IMR-90 (cell line): ENCODE results near the gene CEP135. TPM values are rescaled to one million over a fixed set of nuclear protein-coding genes. Genes with fewer than 3 reads are reported as not detected.

ENCODE experiments used
- ATAC-seq: fragments of 200-7000 bp; cut with Tn5 transposase; 2 replicates; pipeline ENCODE4 v1.9.1; 2020; ENCODE audit warnings: low read depth, mild to moderate bottlenecking, moderate library complexity
- BruUV-seq: library from RNA; stranded (reverse); fragments of 400-500 nt; replicated peaks from 2 replicates; lab custom pipeline; 2021; lab: Mats Ljungman, UMichigan
- CTCF ChIA-PET: fragments of 300-600 bp; formaldehyde crosslinking; extraction: SDS; loops from one replicate; lab custom pipeline; 2021; ENCODE audit warnings: antibody characterized with exemption; lab: Yijun Ruan, JAX
- POLR2A ChIA-PET: fragments of 300-600 bp; sonication (Branson Sonifier 250); formaldehyde crosslinking; loops from one replicate; lab custom pipeline; 2022; ENCODE audit warnings: antibody characterized with exemption; ENCODE audit not compliant: unreplicated experiment; lab: Charles Lee
- DNase-seq: peaks from one replicate; pipeline ENCODE4 v3.0.0; 2013
- H2AFZ ChIP-seq: replicated peaks from 2 replicates; pipeline ENCODE3; 2013; ENCODE audit warnings: low read length, mild to moderate bottlenecking; ENCODE audit not compliant: poor library complexity
- H2AK5ac ChIP-seq: 2 replicates; pipeline ENCODE4 v1.6.1; 2013; ENCODE audit warnings: low read depth, low read length, inconsistent platforms
- H2AK9ac ChIP-seq: replicated peaks from 2 replicates; pipeline ENCODE3; 2013; ENCODE audit warnings: mild to moderate bottlenecking, low read depth, low read length, moderate library complexity; ENCODE audit not compliant: poor library complexity
- H2BK120ac ChIP-seq: 2 replicates; pipeline ENCODE4 v1.6.1; 2013; ENCODE audit warnings: low read depth, low read length, inconsistent platforms
- H2BK15ac ChIP-seq: 3 replicates; pipeline ENCODE4 v1.6.1; 2013; ENCODE audit warnings: low read depth, low read length, inconsistent platforms
- H2BK20ac ChIP-seq: 2 replicates; pipeline ENCODE4 v1.6.1; 2013; ENCODE audit warnings: low read depth, mild to moderate bottlenecking, inconsistent platforms, low read length, moderate library complexity
- H2BK5ac ChIP-seq: 2 replicates; pipeline ENCODE4 v1.6.1; 2013; ENCODE audit warnings: mild to moderate bottlenecking, low read depth, low read length, inconsistent platforms; ENCODE audit not compliant: poor library complexity, severe bottlenecking
- H3K14ac ChIP-seq: replicated peaks from 2 replicates; pipeline ENCODE4 v1.6.1; 2013; ENCODE audit warnings: low read depth, low read length, inconsistent platforms
- H3K18ac ChIP-seq: 2 replicates; pipeline ENCODE4 v1.6.1; 2013; ENCODE audit warnings: low read depth, low read length, control low read depth
- H3K23ac ChIP-seq: 2 replicates; pipeline ENCODE4 v1.6.1; 2013; ENCODE audit warnings: low read depth, low read length, inconsistent platforms
- H3K27ac ChIP-seq: 2 replicates; pipeline ENCODE4 v1.5.1; 2013; ENCODE audit warnings: mild to moderate bottlenecking, control low read depth, low read length; ENCODE audit not compliant: insufficient read depth
- H3K27me3 ChIP-seq: 2 replicates; pipeline ENCODE4 v1.6.1; 2013; ENCODE audit warnings: low read length; ENCODE audit not compliant: control insufficient read depth, insufficient read depth
- H3K36me3 ChIP-seq: 2 replicates; pipeline ENCODE4 v1.6.1; 2013; ENCODE audit warnings: low read length, mixed read lengths; ENCODE audit not compliant: control insufficient read depth, insufficient read depth
- H3K4ac ChIP-seq: 2 replicates; pipeline ENCODE4 v1.6.1; 2013; ENCODE audit warnings: low read depth, low read length, inconsistent platforms
- H3K4me1 ChIP-seq: 2 replicates; pipeline ENCODE4 v1.6.1; 2013; ENCODE audit warnings: low read length, mixed read lengths; ENCODE audit not compliant: control insufficient read depth, insufficient read depth
- H3K4me2 ChIP-seq: 2 replicates; pipeline ENCODE4 v1.6.1; 2013; ENCODE audit warnings: low read depth, mild to moderate bottlenecking, control low read depth, low read length, moderate library complexity
- H3K4me3 ChIP-seq: 2 replicates; pipeline ENCODE4 v1.5.1; 2013; ENCODE audit warnings: low read depth, mild to moderate bottlenecking, control low read depth, low read length, moderate library complexity; ENCODE audit not compliant: insufficient read depth
- H3K56ac ChIP-seq: 2 replicates; pipeline ENCODE4 v1.6.1; 2013; ENCODE audit warnings: low read length, inconsistent platforms; ENCODE audit not compliant: insufficient read depth; ENCODE audit errors: extremely low read depth
- H3K79me1 ChIP-seq, 2 experiments: 2 replicates each; pipeline ENCODE4 v1.6.1; 2013; ENCODE audit warnings: low read length in 2 of 2, inconsistent platforms in 1 of 2, low read depth in 1 of 2
- H3K9ac ChIP-seq: 2 replicates; pipeline ENCODE4 v1.6.1; 2013; ENCODE audit warnings: low read depth, low read length, control low read depth
- H3K9me1 ChIP-seq: 2 replicates; pipeline ENCODE4 v1.6.1; 2013; ENCODE audit warnings: low read length, inconsistent platforms; ENCODE audit not compliant: insufficient read depth
- H3K9me3 ChIP-seq: 2 replicates; pipeline ENCODE4 v1.6.1; 2013; ENCODE audit warnings: low read length; ENCODE audit not compliant: control insufficient read depth, insufficient read depth
- H4K20me1 ChIP-seq: 2 replicates; pipeline ENCODE4 v1.6.1; 2013; ENCODE audit warnings: low read length, inconsistent platforms; ENCODE audit not compliant: insufficient read depth
- H4K5ac ChIP-seq: 2 replicates; pipeline ENCODE4 v1.6.1; 2013; ENCODE audit warnings: mild to moderate bottlenecking, low read depth, low read length, control low read depth
- H4K8ac ChIP-seq, 2 experiments: 2 replicates each; pipeline ENCODE4 v1.6.1; 2013; ENCODE audit warnings: low read depth in 2 of 2, low read length in 2 of 2, control low read depth in 1 of 2, inconsistent platforms in 1 of 2
- H4K91ac ChIP-seq: 2 replicates; pipeline ENCODE4 v1.6.1; 2013; ENCODE audit warnings: low read depth, low read length, inconsistent platforms; ENCODE audit not compliant: insufficient read depth
- BHLHE40 ChIP-seq: fragments of 150-350 bp; IDR thresholded peaks from 2 replicates; pipeline ENCODE4 v1.6.1; 2016; ENCODE audit warnings: mild to moderate bottlenecking, low read depth, low read length
- CHD1 ChIP-seq: IDR thresholded peaks from 2 replicates; pipeline ENCODE4 v1.6.1; 2012; ENCODE audit warnings: low read depth, low read length, improper control_type of control experiment
- FOS ChIP-seq: fragments of 150-350 bp; IDR thresholded peaks from 2 replicates; pipeline ENCODE4 v1.6.1; 2016; ENCODE audit warnings: low read depth, low read length
- MAFK ChIP-seq: IDR thresholded peaks from 2 replicates; pipeline ENCODE4 v1.6.1; 2012; ENCODE audit warnings: low read depth, low read length, improper control_type of control experiment
- RAD21 ChIP-seq: IDR thresholded peaks from 2 replicates; pipeline ENCODE4 v1.6.1; 2012; ENCODE audit warnings: low read length, improper control_type of control experiment
- RCOR1 ChIP-seq: IDR thresholded peaks from 2 replicates; pipeline ENCODE4 v1.6.1; 2012; ENCODE audit warnings: mild to moderate bottlenecking, low read length, improper control_type of control experiment; ENCODE audit not compliant: insufficient replicate concordance
- RFX5 ChIP-seq: IDR thresholded peaks from 2 replicates; pipeline ENCODE4 v1.8.0; 2012; ENCODE audit warnings: low read depth, mild to moderate bottlenecking, low read length, moderate library complexity
- SMC3 ChIP-seq: fragments of 150-350 bp; IDR thresholded peaks from 2 replicates; pipeline ENCODE4 v1.6.1; 2016; ENCODE audit warnings: low read depth, mild to moderate bottlenecking, antibody characterized with exemption, low read length, moderate library complexity
- USF2 ChIP-seq: fragments of 150-350 bp; IDR thresholded peaks from 2 replicates; pipeline ENCODE4 v1.6.1; 2017; ENCODE audit warnings: mild to moderate bottlenecking, antibody characterized with exemption, low read length, low read depth
- WGBS, 2 experiments: methylation state at CpG; one replicate each; pipeline versions ENCODE4 v1.1.5 to v1.1.7; 2013; ENCODE audit warnings: missing lambda C conversion rate in 2 of 2; ENCODE audit not compliant: insufficient read length in 1 of 2; ENCODE audit errors: extremely low coverage in 2 of 2; 5-methylcytosine and 5-hydroxymethylcytosine counted together
- dilution Hi-C: fragments of 300-500 bp; cut with HindIII; formaldehyde crosslinking; loops from one replicate; pipeline ENCODE4 v1.14.3; 2018; ENCODE audit warnings: low sequenced_read_pairs; ENCODE audit not compliant: unreplicated experiment
- in situ Hi-C: fragments of 300-500 bp; cut with MboI; formaldehyde crosslinking; loops from 3 replicates; pipeline ENCODE4 v1.14.3; 2019; ENCODE audit warnings: low sequenced_read_pairs, inconsistent platforms, mixed read lengths
- intact Hi-C: fragments of 100-400 bp; cut with micrococcal nuclease; formaldehyde crosslinking; loops from 2 replicates; pipeline ENCODE4 v1.10.0; 2022
- polyA plus RNA-seq, 3 experiments: library from polyadenylated mRNA; depleted of rRNA; stranded (reverse); fragments of >200 nt; gene quantifications; 2 replicates each; pipeline ENCODE4 v1.2.3, GENCODE V29; 2012; ENCODE audit warnings: low replicate concordance in 1 of 3
- total RNA-seq: library from RNA; depleted of rRNA; stranded (reverse); fragments of >200 nt; gene quantifications from 2 replicates; pipeline ENCODE4 v1.2.3, GENCODE V29; 2012

Gene CEP135
- total and polyA plus RNA-seq, 2 of the 4 experiments (the other 2 are of a cell fraction), result 2.7 to 3.2 TPM

- peak overlapping the region; percentile 86 for H3K4ac ChIP-seq
- peak overlapping the region; percentile 86 for H2BK120ac ChIP-seq
- no peak for TF ChIP-seq CHD1
- no peak for TF ChIP-seq MAFK
- no peak for TF ChIP-seq SMC3
- TF ChIP-seq RAD21, result no peak
- TF ChIP-seq BHLHE40, result no peak
- no peak for TF ChIP-seq FOS
- no peak for TF ChIP-seq RFX5
- no peak for TF ChIP-seq RCOR1
- TF ChIP-seq USF2, result no peak
- H4K20me1 ChIP-seq, result no peaks in the 10 kb centered on the region
- no CpG with 5 or more reads among the region's 3 CpGs for WGBS, 2 experiments
- peak overlapping the region; percentile 43 to 80; a peak in 3 of 4 replicates for H4K8ac ChIP-seq
- H2AK9ac ChIP-seq, result peak overlapping the region; percentile 68
- H3K9me3 ChIP-seq, result peaks cover 3% of the 10 kb centered on the region; the same call in 1 of the 2 replicates
- peak overlapping the region; percentile 67; the same call in 1 of the 2 replicates for H4K5ac ChIP-seq
- intact Hi-C loops, result loop anchor here (2.0 kb wide), 1 partner anchor 16 kb away; the partner anchor contains the start of gene CEP135
- no peak overlapping the region for H3K9ac ChIP-seq
- H3K36me3 ChIP-seq, result no peaks in the 10 kb centered on the region
- H2BK20ac ChIP-seq, result peak overlapping the region; percentile 22
- no peaks in the 10 kb centered on the region for H3K27me3 ChIP-seq
- H3K4me1 ChIP-seq, result peaks cover 8% of the 10 kb centered on the region
- DNase-seq, result no peak
- H2BK15ac ChIP-seq, result peak overlapping the region; percentile 74; the same call in 2 of the 3 replicates
- peak overlapping the region; percentile 41 for H3K23ac ChIP-seq
- no TSS peak for BruUV-seq
- CTCF ChIA-PET, result interaction anchor here (0.9 to 2.8 kb wide), 2 partner anchors 16 kb away, joined by 4 to 10 read pairs; partner anchors contain the start of gene CEP135
- no peak for ATAC-seq
- H3K14ac ChIP-seq, result peak overlapping the region; percentile 83
- H3K79me1 ChIP-seq, result no peaks in the 10 kb centered on the region
- POLR2A ChIA-PET, result interaction anchor here (0.6 kb wide), 1 partner anchor 17 kb away, joined by 3 read pairs; no protein-coding TSS in a partner anchor
- no peak overlapping the region for H3K4me3 ChIP-seq
- H2AK5ac ChIP-seq, result peak overlapping the region; percentile 90; the same call in 1 of the 2 replicates
- H3K18ac ChIP-seq, result peak overlapping the region; percentile 33
- no peak overlapping the region for H2BK5ac ChIP-seq
- H3K9me1 ChIP-seq, result peaks cover 11% of the 10 kb centered on the region; the same call in 1 of the 2 replicates
- peak overlapping the region; percentile 78; the same call in 1 of the 2 replicates for H3K27ac ChIP-seq
- peak overlapping the region; percentile 77 for H4K91ac ChIP-seq
- H3K4me2 ChIP-seq, result no peak overlapping the region
- peak overlapping the region; percentile 70 for H2AFZ ChIP-seq
- H3K56ac ChIP-seq, result peak overlapping the region; percentile 28; the same call in 1 of the 2 replicates
- in situ Hi-C loops, result no loop called here
- dilution Hi-C loops, result no loop called here
Measured at GRCh38 chr4:55932511-55932910, 16.2 kb upstream of the CEP135 start.
